B cell (primary cell): ENCODE results near the gene OXCT1. TPM values are rescaled to one million over a fixed set of nuclear protein-coding genes. Genes with fewer than 3 reads are reported as not detected.

Source experiments
- ATAC-seq: fragments of 200-7000 bp; cut with Tn5 transposase; one replicate; pipeline ENCODE4 v1.10.0; 2021; ENCODE audit warnings: low read depth, mild to moderate bottlenecking, moderate number of reproducible peaks, moderate library complexity
- CTCF ChIA-PET: fragments of 350-600 bp; sonication (Branson Sonifier 250); formaldehyde crosslinking; loops from one replicate; lab custom pipeline; 2021; ENCODE audit warnings: antibody characterized with exemption, inconsistent platforms; lab: Charles Lee
- POLR2A ChIA-PET: fragments of 350-600 bp; sonication (Branson Sonifier 250); formaldehyde crosslinking; loops from one replicate; lab custom pipeline; 2021; ENCODE audit warnings: antibody characterized with exemption; lab: Charles Lee
- DNase-seq: peaks from one replicate; pipeline ENCODE4 v3.0.0; 2013
- H2AFZ ChIP-seq: 2 replicates; pipeline ENCODE4 v1.6.1; 2012; ENCODE audit warnings: mild to moderate bottlenecking, low read depth, low read length; ENCODE audit not compliant: insufficient read depth, poor library complexity, severe bottlenecking
- H3K27ac ChIP-seq, 2 donors: 1 replicate in 1 of 2; 2 replicates in 1 of 2; pipeline ENCODE4 v1.5.1; 2012 to 2013; ENCODE audit warnings: low read length in 2 of 2, mild to moderate bottlenecking in 2 of 2, moderate library complexity in 1 of 2
- H3K27me3 ChIP-seq, 4 experiments: fragments of 200-600 bp in 1 of 4; sonication (generic) in 1 of 4; replicated peaks in 1 of 4; 1 replicate in 2 of 4; 2 replicates in 2 of 4; pipeline versions ENCODE4 v1.6.1 to v1.7.0; 2013 to 2016; ENCODE audit warnings: low read length in 3 of 4, mild to moderate bottlenecking in 2 of 4, mixed read lengths in 1 of 4, moderate library complexity in 1 of 4; ENCODE audit not compliant: insufficient read depth in 4 of 4, control insufficient read depth in 3 of 4; ENCODE audit errors: control extremely low read depth in 1 of 4
- H3K36me3 ChIP-seq, 2 experiments: replicated peaks in 1 of 2; 1 replicate in 1 of 2; 2 replicates in 1 of 2; pipeline versions ENCODE4 v1.6.1 to v1.7.1; 2013; ENCODE audit warnings: low read length in 1 of 2; ENCODE audit not compliant: insufficient read depth in 2 of 2, control insufficient read depth in 1 of 2; ENCODE audit errors: control extremely low read depth in 1 of 2, extremely low read depth in 1 of 2
- H3K4me1 ChIP-seq, 2 donors: fragments of 200-600 bp in 1 of 2; sonication (generic) in 1 of 2; 1 replicate in 1 of 2; 2 replicates in 1 of 2; pipeline versions ENCODE4 v1.5.1 to v1.6.1; 2013 to 2017; ENCODE audit warnings: low read length in 2 of 2; ENCODE audit not compliant: control insufficient read depth in 2 of 2, insufficient read depth in 2 of 2
- H3K4me2 ChIP-seq: replicated peaks from 2 replicates; pipeline ENCODE3; 2012; ENCODE audit warnings: mild to moderate bottlenecking, low read depth, low read length; ENCODE audit not compliant: poor library complexity, severe bottlenecking
- H3K4me3 ChIP-seq, 5 experiments: fragments of 200-600 bp in 1 of 5; sonication (generic) in 1 of 5; 1 replicate in 3 of 5; 2 replicates in 2 of 5; pipeline versions ENCODE4 v1.5.1 to v1.7.0; 2011 to 2016; ENCODE audit warnings: low read length in 4 of 5, mild to moderate bottlenecking in 4 of 5, low read depth in 2 of 5, control low read depth in 1 of 5, moderate library complexity in 1 of 5; ENCODE audit not compliant: insufficient read depth in 1 of 5; ENCODE audit errors: control extremely low read depth in 1 of 5, extremely low read depth in 1 of 5
- H3K79me2 ChIP-seq: fragments of 200-600 bp; sonication (generic); one replicate; pipeline ENCODE4 v1.6.0; 2016; ENCODE audit warnings: low read length; ENCODE audit not compliant: control insufficient read depth, insufficient read depth
- H3K9ac ChIP-seq: fragments of 200-600 bp; sonication (generic); 2 replicates; pipeline ENCODE4 v1.6.1; 2017; ENCODE audit warnings: mild to moderate bottlenecking, low read length, moderate library complexity
- H3K9me3 ChIP-seq, 3 donors: one replicate each; pipeline versions ENCODE4 v1.6.1 to v1.7.1; 2013; ENCODE audit warnings: low read length in 2 of 3; ENCODE audit not compliant: control insufficient read depth in 2 of 3, insufficient read depth in 1 of 3; ENCODE audit errors: control extremely low read depth in 1 of 3
- H4K20me1 ChIP-seq: 2 replicates; pipeline ENCODE4 v1.6.0; 2012; ENCODE audit warnings: mild to moderate bottlenecking, low read length; ENCODE audit not compliant: insufficient read depth, control insufficient read depth, poor library complexity, severe bottlenecking
- H3K27ac Mint-ChIP-seq: one replicate; pipeline ENCODE4 v1.8.0; 2021; ENCODE audit warnings: mixed read lengths
- H3K27me3 Mint-ChIP-seq: one replicate; pipeline ENCODE4 v1.8.0; 2021; ENCODE audit warnings: mixed read lengths
- H3K4me1 Mint-ChIP-seq: one replicate; pipeline ENCODE4 v1.8.0; 2021; ENCODE audit warnings: mixed read lengths
- H3K4me3 Mint-ChIP-seq: one replicate; pipeline ENCODE4 v1.8.0; 2021; ENCODE audit warnings: mixed read lengths
- H3K9me3 Mint-ChIP-seq: one replicate; pipeline ENCODE4 v1.8.0; 2022; ENCODE audit warnings: mixed read lengths; ENCODE audit not compliant: insufficient read depth
- EZH2 ChIP-seq: IDR thresholded peaks from 2 replicates; pipeline ENCODE4 v1.6.1; 2012; ENCODE audit warnings: borderline replicate concordance, low read depth, mild to moderate bottlenecking, moderate library complexity, low read length; ENCODE audit not compliant: insufficient read depth, poor library complexity, severe bottlenecking
- WGBS: methylation state at CpG from one replicate; pipeline ENCODE4 v1.1.5; 2013; ENCODE audit warnings: missing lambda C conversion rate; ENCODE audit not compliant: insufficient coverage; 5-methylcytosine and 5-hydroxymethylcytosine counted together
- intact Hi-C: fragments of 100-400 bp; cut with micrococcal nuclease; formaldehyde crosslinking; loops from one replicate; pipeline ENCODE4 v1.10.0; 2022
- polyA plus RNA-seq: library from polyadenylated mRNA; depleted of rRNA; stranded (reverse); fragments of >200 nt; gene quantifications from 2 replicates; pipeline ENCODE4 v1.2.3, GENCODE V29; 2012
- total RNA-seq, 2 donors: library from RNA; stranded (reverse); fragments of 120-200 nt in 1 of 2; gene quantifications; 1 replicate in 1 of 2; 2 replicates in 1 of 2; pipeline versions ENCODE4 v1.2.3 to v1.2.4, GENCODE V29; 2013 to 2022
- TF ChIP-seq, protein P1 (sequence below): fragments of 200-600 bp; IDR thresholded peaks from one replicate; pipeline ENCODE4 v1.8.0; 2022; ENCODE audit warnings: antibody characterized with exemption, mild to moderate bottlenecking

The OXCT1 gene
- total and polyA plus RNA-seq, 2 donors (not counting 1 experiment from before 2014, with no cell fraction given): 11.0 to 35.6 TPM

DNA sequence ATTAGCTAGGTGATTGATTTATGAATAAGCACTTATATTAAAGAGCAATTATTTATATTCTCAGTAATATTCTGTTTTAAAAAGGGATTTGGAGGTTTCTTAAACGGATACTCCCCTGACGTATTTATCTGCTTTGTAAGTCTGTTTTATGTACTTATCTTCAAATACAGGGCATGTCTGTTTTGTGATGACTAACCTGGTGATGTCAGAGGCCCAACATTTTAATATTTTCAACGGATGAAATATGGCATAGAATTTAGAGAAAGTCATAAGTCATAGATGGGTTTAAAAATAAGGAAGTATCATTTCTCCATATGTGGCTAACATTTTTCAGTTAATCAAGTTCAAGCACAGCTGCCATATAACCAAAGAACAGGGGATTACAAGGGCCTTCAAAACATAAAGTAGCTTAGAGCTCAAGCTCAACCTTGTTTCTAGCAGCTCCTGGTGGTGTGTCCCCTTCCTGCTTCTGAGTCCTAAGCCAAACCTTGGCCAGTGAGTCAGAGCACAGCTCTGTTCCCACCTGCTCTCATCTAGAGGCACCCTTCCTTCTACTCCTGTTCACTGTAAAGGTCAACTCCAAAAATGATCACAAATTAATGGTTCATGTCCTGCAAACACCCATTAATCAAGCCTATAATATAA lies 131.4 kb downstream of the OXCT1 start:
- ATAC-seq (no peak), DNase-seq (no peak)
- CTCF ChIA-PET: interaction anchor here (0.5 kb wide), 1 partner anchor 862 kb away, joined by 6 read pairs; no protein-coding TSS in a partner anchor
- H3K4me2 ChIP-seq: no peak overlapping the region
- no peaks in the 10 kb centered on the region for H3K9me3 ChIP-seq
- TF ChIP-seq, protein P1, sequence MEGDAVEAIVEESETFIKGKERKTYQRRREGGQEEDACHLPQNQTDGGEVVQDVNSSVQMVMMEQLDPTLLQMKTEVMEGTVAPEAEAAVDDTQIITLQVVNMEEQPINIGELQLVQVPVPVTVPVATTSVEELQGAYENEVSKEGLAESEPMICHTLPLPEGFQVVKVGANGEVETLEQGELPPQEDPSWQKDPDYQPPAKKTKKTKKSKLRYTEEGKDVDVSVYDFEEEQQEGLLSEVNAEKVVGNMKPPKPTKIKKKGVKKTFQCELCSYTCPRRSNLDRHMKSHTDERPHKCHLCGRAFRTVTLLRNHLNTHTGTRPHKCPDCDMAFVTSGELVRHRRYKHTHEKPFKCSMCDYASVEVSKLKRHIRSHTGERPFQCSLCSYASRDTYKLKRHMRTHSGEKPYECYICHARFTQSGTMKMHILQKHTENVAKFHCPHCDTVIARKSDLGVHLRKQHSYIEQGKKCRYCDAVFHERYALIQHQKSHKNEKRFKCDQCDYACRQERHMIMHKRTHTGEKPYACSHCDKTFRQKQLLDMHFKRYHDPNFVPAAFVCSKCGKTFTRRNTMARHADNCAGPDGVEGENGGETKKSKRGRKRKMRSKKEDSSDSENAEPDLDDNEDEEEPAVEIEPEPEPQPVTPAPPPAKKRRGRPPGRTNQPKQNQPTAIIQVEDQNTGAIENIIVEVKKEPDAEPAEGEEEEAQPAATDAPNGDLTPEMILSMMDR: no peak
- no peak for TF ChIP-seq EZH2
- no peaks in the 10 kb centered on the region for H3K79me2 ChIP-seq
- no peaks in the 10 kb centered on the region for H3K4me1 Mint-ChIP-seq
- no peaks in the 10 kb centered on the region for H3K4me1 ChIP-seq
- POLR2A ChIA-PET: no interaction called here
- H3K9me3 Mint-ChIP-seq: no peaks in the 10 kb centered on the region
- intact Hi-C loops: no loop called here
- no peak overlapping the region for H3K9ac ChIP-seq
- H3K27me3 Mint-ChIP-seq: no peaks in the 10 kb centered on the region
- WGBS: no CpG with 5 or more reads among the region's 3 CpGs
- H3K27ac ChIP-seq: no peak overlapping the region
- H4K20me1 ChIP-seq: no peaks in the 10 kb centered on the region
- no peaks in the 10 kb centered on the region for H3K27me3 ChIP-seq
- no peak overlapping the region for H3K4me3 Mint-ChIP-seq
- H3K27ac Mint-ChIP-seq: no peak overlapping the region
- no peak overlapping the region for H3K4me3 ChIP-seq
- H3K36me3 ChIP-seq: peaks cover 14 to 25% of the 10 kb centered on the region in 2 experiments
- H2AFZ ChIP-seq: no peak overlapping the region

DNA sequence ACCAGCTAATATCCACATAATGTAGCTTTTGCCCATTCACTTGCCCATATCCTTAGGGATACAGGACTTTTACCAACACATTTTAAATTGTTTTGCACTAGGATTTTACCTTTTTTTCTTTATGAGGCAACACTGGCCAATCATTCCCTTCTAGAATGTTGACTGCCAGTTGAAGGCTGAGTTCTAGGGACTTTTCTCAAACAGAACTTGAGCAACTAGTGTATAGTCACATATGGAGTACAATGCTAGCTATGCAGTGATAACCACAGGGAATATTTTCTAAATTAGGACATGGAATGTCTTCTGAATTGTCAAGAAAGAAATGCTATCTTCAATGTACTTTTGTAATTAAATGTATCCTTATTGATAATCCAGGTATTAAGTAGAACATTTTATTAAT lies 133.6 kb downstream of the OXCT1 start:
- no peak overlapping the region for H3K4me3 ChIP-seq
- CTCF ChIA-PET: no interaction called here
- no peaks in the 10 kb centered on the region for H3K9me3 ChIP-seq
- H3K27ac Mint-ChIP-seq: no peak overlapping the region
- TF ChIP-seq, protein P1: no peak
- TF ChIP-seq EZH2: no peak
- no peaks in the 10 kb centered on the region for H3K79me2 ChIP-seq
- no peaks in the 10 kb centered on the region for H3K27me3 ChIP-seq
- H3K4me1 ChIP-seq: no peaks in the 10 kb centered on the region
- H3K4me2 ChIP-seq: no peak overlapping the region
- H3K4me1 Mint-ChIP-seq: no peaks in the 10 kb centered on the region
- no peak overlapping the region for H3K4me3 Mint-ChIP-seq
- no peak overlapping the region for H2AFZ ChIP-seq
- no peaks in the 10 kb centered on the region for H3K27me3 Mint-ChIP-seq
- H3K9me3 Mint-ChIP-seq: no peaks in the 10 kb centered on the region
- peaks cover 14 to 25% of the 10 kb centered on the region in 2 experiments for H3K36me3 ChIP-seq
- H3K27ac ChIP-seq: no peak overlapping the region
- H4K20me1 ChIP-seq: no peaks in the 10 kb centered on the region
- POLR2A ChIA-PET: no interaction called here
- ATAC-seq (no peak), DNase-seq (no peak)
- intact Hi-C loops: no loop called here
- no peak overlapping the region for H3K9ac ChIP-seq
